HEK293T (cell line): ENCODE results near the gene OTUD6A.
A peak's percentile ranks its signal among the peaks of the same experiment; 100 is the strongest.
"Not testable (repeated sequence)": the region's sequence is repeated elsewhere in the genome, so short reads cannot be mapped to it uniquely, and the experiment has no call there.

Experiments
- CTCF ChIA-PET: fragments of 350-600 bp; formaldehyde crosslinking; extraction: SDS; loops from one replicate; lab custom pipeline; 2021; ENCODE audit warnings: antibody characterized with exemption, inconsistent platforms; lab: Yijun Ruan, JAX
- POLR2A ChIA-PET: fragments of 350-600 bp; formaldehyde crosslinking; extraction: SDS; loops from one replicate; lab custom pipeline; 2020; ENCODE audit warnings: antibody characterized with exemption, inconsistent platforms; lab: Yijun Ruan, JAX
- DNase-seq: peaks from one replicate; pipeline ENCODE4 v3.0.0; 2012; ENCODE audit warnings: mixed read lengths; ENCODE audit errors: extremely low spot score
- ARNT ChIP-seq: fragments of 450-650 bp; IDR thresholded peaks from 2 replicates; pipeline ENCODE4 v1.6.1; 2017; ENCODE audit warnings: mild to moderate bottlenecking
- BHLHE40 ChIP-seq: fragments of 450-650 bp; IDR thresholded peaks from 2 replicates; pipeline ENCODE4 v1.6.1; 2016; ENCODE audit warnings: mild to moderate bottlenecking, moderate library complexity, borderline replicate concordance
- CTBP1 ChIP-seq: fragments of 450-650 bp; IDR thresholded peaks from 2 replicates; pipeline ENCODE4 v1.6.1; 2016; ENCODE audit warnings: borderline replicate concordance
- ELF4 ChIP-seq: fragments of 450-650 bp; IDR thresholded peaks from 2 replicates; pipeline ENCODE4 v1.6.1; 2017; ENCODE audit warnings: antibody characterized with exemption
- FOXA1 ChIP-seq: fragments of 450-650 bp; IDR thresholded peaks from 2 replicates; pipeline ENCODE4 v1.6.1; 2016; ENCODE audit warnings: mild to moderate bottlenecking
- FOXK2 ChIP-seq: fragments of 450-650 bp; IDR thresholded peaks from 2 replicates; pipeline ENCODE4 v1.6.1; 2016; ENCODE audit warnings: mild to moderate bottlenecking
- FOXM1 ChIP-seq: fragments of 450-650 bp; IDR thresholded peaks from 2 replicates; pipeline ENCODE4 v1.6.1; 2017; ENCODE audit warnings: mild to moderate bottlenecking, borderline replicate concordance
- HDGF ChIP-seq: fragments of 450-650 bp; IDR thresholded peaks from 2 replicates; pipeline ENCODE4 v1.6.1; 2017; ENCODE audit warnings: antibody characterized with exemption, borderline replicate concordance
- L3MBTL2 ChIP-seq: fragments of 450-650 bp; conservative IDR thresholded peaks from 2 replicates; pipeline ENCODE4 v1.6.1; 2016; ENCODE audit warnings: mild to moderate bottlenecking
- LEF1 ChIP-seq: fragments of 450-650 bp; IDR thresholded peaks from 2 replicates; pipeline ENCODE4 v1.6.1; 2017; ENCODE audit warnings: mild to moderate bottlenecking, borderline replicate concordance
- NFRKB ChIP-seq: fragments of 450-650 bp; IDR thresholded peaks from 2 replicates; pipeline ENCODE4 v1.6.1; 2016; ENCODE audit warnings: mild to moderate bottlenecking, moderate library complexity
- SP1 ChIP-seq: fragments of 450-650 bp; IDR thresholded peaks from 2 replicates; pipeline ENCODE4 v1.6.1; 2017
- SUZ12 ChIP-seq: fragments of 450-650 bp; IDR thresholded peaks from 2 replicates; pipeline ENCODE4 v1.6.1; 2016; ENCODE audit warnings: mild to moderate bottlenecking
- TARDBP ChIP-seq: fragments of 450-650 bp; IDR thresholded peaks from 2 replicates; pipeline ENCODE4 v1.6.1; 2016
- ZNF384 ChIP-seq: fragments of 450-650 bp; IDR thresholded peaks from 2 replicates; pipeline ENCODE4 v1.6.1; 2016
- TF ChIP-seq, protein P1 (sequence below): fragments of 450-650 bp; IDR thresholded peaks from 2 replicates; pipeline ENCODE4 v1.6.1; 2016

Gene OTUD6A

DNA sequence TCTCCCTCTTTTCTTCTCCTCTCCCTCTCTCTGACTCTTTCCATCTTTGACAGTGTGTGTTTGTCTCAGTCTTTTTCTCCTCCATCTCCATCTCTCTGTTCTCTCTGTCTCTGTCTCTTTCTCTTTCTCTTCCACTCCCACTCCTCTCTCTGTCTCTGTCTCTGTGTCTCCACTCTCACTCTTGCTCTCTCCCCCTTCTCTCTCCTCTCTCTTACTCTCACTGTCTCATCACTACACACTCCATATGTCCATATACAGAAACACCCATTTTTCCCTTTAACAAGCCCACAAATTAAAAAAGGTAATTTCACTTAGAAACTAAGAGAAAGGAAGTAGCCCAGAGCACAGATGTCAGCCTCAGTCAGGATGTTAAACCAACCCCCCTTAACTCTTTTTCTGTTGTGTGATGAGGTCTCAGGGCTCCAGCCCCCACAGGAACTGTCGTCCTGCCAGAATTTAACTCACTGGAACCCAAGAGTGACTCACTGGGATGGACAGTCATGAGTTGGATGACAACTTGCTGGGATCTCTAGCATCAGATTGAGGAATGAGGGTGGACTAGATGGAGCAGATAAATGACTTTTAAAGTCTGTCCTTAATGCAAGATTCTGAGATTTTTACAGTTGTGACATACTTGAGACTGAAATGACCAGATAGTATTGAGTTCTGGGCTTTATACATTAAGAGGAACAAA is 27.5 kb downstream of the OTUD6A start:
- ChIA-PET POLR2A (no interaction called here), CTCF (interaction anchor here (0.6 kb wide), 1 partner anchor 552 kb away, joined by 3 read pairs; no protein-coding TSS in a partner anchor)
- no peak for DNase-seq
- TF ChIP-seq ELF4 (no peak), HDGF (no peak), BHLHE40 (no peak), L3MBTL2 (no peak), FOXM1 (no peak), ARNT (no peak), NFRKB (no peak), ZNF384 (no peak), SP1 (no peak), TARDBP (no peak), FOXA1 (no peak), CTBP1 (no peak), LEF1 (no peak), FOXK2 (no peak)

- DNase-seq = no peak
- TF ChIP-seq NFRKB (no peak), SP1 (no peak), FOXA1 (no peak), SUZ12 (no peak), HDGF (no peak), ELF4 (no peak), ZNF384 (no peak), TARDBP (no peak)
- CTCF ChIA-PET = no interaction called here
- POLR2A ChIA-PET = no interaction called here
These were observed 30.0 kb downstream of the OTUD6A start for GRCh38 chrX:70092247-70092646.

GRCh38 chrX:70096052-70096451 is 33.8 kb downstream of the OTUD6A start:
- ChIA-PET POLR2A (no interaction called here), CTCF (interaction anchor here (0.7 to 3.6 kb wide), 6 partner anchors 14 to 672 kb away, joined by 3 to 27 read pairs (median 5); no protein-coding TSS in a partner anchor)
- TF ChIP-seq SUZ12 (no peak), BHLHE40 (no peak), FOXA1 (no peak), TARDBP (no peak), FOXM1 (no peak), HDGF (no peak), ELF4 (no peak), LEF1 (no peak), ARNT (no peak), NFRKB (no peak), SP1 (no peak), ZNF384 (no peak), FOXK2 (no peak), L3MBTL2 (no peak), CTBP1 (no peak)
- TF ChIP-seq, protein P1, sequence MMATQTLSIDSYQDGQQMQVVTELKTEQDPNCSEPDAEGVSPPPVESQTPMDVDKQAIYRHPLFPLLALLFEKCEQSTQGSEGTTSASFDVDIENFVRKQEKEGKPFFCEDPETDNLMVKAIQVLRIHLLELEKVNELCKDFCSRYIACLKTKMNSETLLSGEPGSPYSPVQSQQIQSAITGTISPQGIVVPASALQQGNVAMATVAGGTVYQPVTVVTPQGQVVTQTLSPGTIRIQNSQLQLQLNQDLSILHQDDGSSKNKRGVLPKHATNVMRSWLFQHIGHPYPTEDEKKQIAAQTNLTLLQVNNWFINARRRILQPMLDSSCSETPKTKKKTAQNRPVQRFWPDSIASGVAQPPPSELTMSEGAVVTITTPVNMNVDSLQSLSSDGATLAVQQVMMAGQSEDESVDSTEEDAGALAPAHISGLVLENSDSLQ = no peak
- peak; percentile 18 for DNase-seq

DNA sequence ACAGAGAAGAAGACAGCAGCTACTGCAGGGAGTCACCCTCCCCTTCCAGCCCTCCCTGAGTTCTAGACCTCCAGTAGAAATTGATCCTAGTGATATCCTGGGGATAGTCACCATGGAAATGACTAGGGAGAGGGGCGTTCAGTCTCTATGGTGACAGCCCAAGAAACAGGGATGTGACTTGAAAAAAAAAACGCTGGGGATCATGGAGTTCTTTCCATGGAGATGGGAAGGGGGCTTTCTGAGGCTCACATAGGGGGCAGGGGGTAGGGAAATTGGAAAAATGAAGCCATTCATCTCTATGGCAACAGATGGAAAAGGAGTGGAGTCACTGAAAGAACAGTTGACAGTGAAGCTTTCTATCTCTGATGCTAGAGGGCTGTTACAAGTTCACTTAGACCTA is 43.0 kb downstream of the OTUD6A start:
- DNase-seq = no peak
- TF ChIP-seq LEF1 (no peak), FOXA1 (no peak), SUZ12 (no peak), TARDBP (no peak), CTBP1 (no peak), FOXK2 (no peak), BHLHE40 (no peak)
- CTCF ChIA-PET = interaction anchor here (1.3 kb wide), 1 partner anchor 28 kb away, joined by 3 read pairs; the partner anchor contains the start of gene IGBP1
- POLR2A ChIA-PET = no interaction called here

DNA sequence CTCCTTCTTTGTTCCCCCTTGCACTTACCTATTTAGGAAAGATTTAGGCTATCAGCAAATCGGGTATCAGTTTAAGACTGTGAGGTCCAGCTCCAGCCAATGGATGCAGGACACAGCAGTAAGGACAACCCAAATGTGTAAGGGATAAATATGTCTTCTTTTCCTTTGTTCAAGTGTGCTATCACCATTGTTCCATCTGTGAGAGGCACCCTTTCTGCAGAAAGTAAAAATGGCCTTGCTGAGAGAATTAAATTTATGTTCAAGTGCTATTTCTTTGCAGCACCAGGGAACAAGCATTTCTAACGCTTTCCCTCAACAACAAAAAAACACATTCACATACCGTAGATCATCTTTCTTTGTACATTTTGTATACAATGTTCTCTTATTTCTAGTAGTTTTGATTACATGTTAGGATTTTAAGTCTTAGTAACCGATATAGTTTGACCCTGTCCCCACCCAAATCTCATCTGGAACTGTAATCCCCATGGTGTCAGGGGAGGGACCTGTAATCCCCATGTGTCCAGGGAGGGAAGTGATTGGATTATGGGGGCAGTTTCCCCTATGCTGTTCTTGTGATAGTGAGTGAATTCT is 49.3 kb downstream of the OTUD6A start:
- CTCF ChIA-PET, POLR2A ChIA-PET, DNase-seq: not testable (repeated sequence)
